Natural killer cell (primary cell): ENCODE data around the gene TMEM82. TPM values are rescaled to one million over a fixed set of nuclear protein-coding genes. Genes with fewer than 3 reads are reported as not detected.

Experiments used
- ATAC-seq, 3 donors: fragments of 150-1000 bp in 2 of 3; fragments of 200-7000 bp in 1 of 3; cut with Tn5 transposase; 1 replicate in 1 of 3; 2 replicates in 2 of 3; pipeline ENCODE4 v1.10.0; 2021; ENCODE audit warnings: mild to moderate bottlenecking in 2 of 3, moderate library complexity in 2 of 3
- DNase-seq, 2 donors: peaks; one replicate each; pipeline versions ENCODE4 v3.0.0 to v3.0.0-alpha.2; 2013 to 2021; ENCODE audit warnings: mixed read lengths in 1 of 2
- H3K27ac ChIP-seq: one replicate; pipeline ENCODE4 v1.5.1; 2013; ENCODE audit warnings: mild to moderate bottlenecking, low read length
- H3K27me3 ChIP-seq: one replicate; pipeline ENCODE4 v1.6.1; 2013; ENCODE audit warnings: low read length; ENCODE audit not compliant: control insufficient read depth, insufficient read depth
- H3K36me3 ChIP-seq: one replicate; pipeline ENCODE4 v1.6.1; 2013; ENCODE audit warnings: low read length; ENCODE audit not compliant: control insufficient read depth, insufficient read depth
- H3K4me1 ChIP-seq: one replicate; pipeline ENCODE4 v1.6.1; 2013; ENCODE audit warnings: low read length; ENCODE audit not compliant: control insufficient read depth, insufficient read depth
- H3K4me3 ChIP-seq: one replicate; pipeline ENCODE4 v1.5.1; 2013; ENCODE audit warnings: low read length
- H3K9me3 ChIP-seq: one replicate; pipeline ENCODE4 v1.6.1; 2013; ENCODE audit warnings: low read length; ENCODE audit not compliant: control insufficient read depth, insufficient read depth
- H3K27ac Mint-ChIP-seq, 2 donors: one replicate each; pipeline ENCODE4 v1.8.0; 2022; ENCODE audit warnings: mild to moderate bottlenecking in 2 of 2, mixed read lengths in 2 of 2, moderate library complexity in 1 of 2
- H3K27me3 Mint-ChIP-seq, 2 donors: one replicate each; pipeline ENCODE4 v1.8.0; 2022; ENCODE audit warnings: low read depth in 2 of 2, mixed read lengths in 2 of 2
- H3K36me3 Mint-ChIP-seq: one replicate; pipeline ENCODE4 v1.8.0; 2022; ENCODE audit warnings: mixed read lengths
- H3K4me1 Mint-ChIP-seq, 2 donors: one replicate each; pipeline ENCODE4 v1.8.0; 2022; ENCODE audit warnings: mixed read lengths in 2 of 2
- H3K4me3 Mint-ChIP-seq: one replicate; pipeline ENCODE4 v1.8.0; 2022; ENCODE audit warnings: mild to moderate bottlenecking, moderate library complexity, mixed read lengths
- H3K9me3 Mint-ChIP-seq, 2 donors: one replicate each; pipeline ENCODE4 v1.8.0; 2022; ENCODE audit warnings: mixed read lengths in 2 of 2
- CTCF ChIP-seq: fragments of 200-600 bp; IDR thresholded peaks from one replicate; pipeline ENCODE4 v1.8.0; 2022; ENCODE audit warnings: antibody characterized with exemption
- WGBS: methylation state at CpG from one replicate; pipeline ENCODE4 v1.1.7; 2013; ENCODE audit warnings: missing lambda C conversion rate; ENCODE audit not compliant: insufficient coverage; 5-methylcytosine and 5-hydroxymethylcytosine counted together
- intact Hi-C: fragments of 100-400 bp; cut with micrococcal nuclease; formaldehyde crosslinking; loops from one replicate; pipeline ENCODE4 v1.14.2; 2022
- total RNA-seq, 4 donors: library from RNA; stranded (reverse); fragments of 120-200 nt in 1 of 4; gene quantifications; one replicate each; pipeline versions ENCODE4 v1.2.3 to v1.2.4, GENCODE V29; 2013 to 2022

The TMEM82 gene
- total RNA-seq, 3 donors from 2014 or later (not counting 1 experiment from before 2014, with no cell fraction given): not detected

DNA sequence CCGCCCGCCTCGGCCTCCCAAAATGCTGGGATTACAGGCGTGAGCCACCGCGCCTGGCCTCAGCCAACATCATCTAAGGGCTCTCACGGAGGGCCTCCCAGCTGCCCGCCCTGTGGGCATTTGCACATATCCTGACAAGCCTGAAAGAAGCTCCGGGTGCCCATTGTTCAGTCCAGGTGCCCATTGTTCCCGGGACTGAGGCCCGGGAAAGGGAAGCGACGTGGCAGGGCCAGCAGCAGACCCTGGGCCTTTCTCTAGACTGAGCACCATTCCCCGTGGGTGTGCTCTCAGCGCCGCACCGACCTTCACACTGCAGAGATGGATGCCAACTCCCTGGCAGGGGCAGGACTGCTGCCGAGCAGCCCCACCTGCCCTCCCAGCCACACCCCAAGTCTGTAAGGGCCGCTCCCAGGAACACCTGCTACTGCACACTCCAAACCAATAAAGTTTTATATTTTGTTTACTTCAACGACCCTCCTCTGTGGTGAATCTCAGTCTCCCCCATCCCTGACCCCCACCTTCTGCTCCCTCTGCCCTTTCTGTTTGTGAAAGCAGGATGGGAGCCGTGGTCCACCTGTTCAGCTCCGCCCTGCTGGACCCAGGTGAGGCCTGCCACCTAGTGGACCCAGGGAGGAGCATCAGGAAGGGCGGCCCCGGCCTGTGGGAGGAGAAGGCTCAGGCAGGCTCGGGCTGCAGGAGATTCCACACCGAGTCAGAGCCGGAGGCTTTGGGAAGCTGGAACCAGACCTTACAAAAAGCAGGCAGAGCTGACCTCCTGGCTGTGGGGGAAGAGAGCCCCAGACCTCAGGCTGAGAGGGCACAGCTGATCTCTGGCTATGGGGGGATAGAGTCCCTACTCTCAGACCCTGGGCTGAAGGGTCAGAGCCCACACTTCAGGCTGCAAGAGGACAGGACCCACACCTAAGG lies 1.1 kb upstream of the TMEM82 start:
- Histone ChIP-seq H3K36me3 (no peaks in the 10 kb centered on the region), H3K9me3 (no peaks in the 10 kb centered on the region), H3K4me1 (peaks cover 7% of the 10 kb centered on the region), H3K27me3 (no peaks in the 10 kb centered on the region), H3K27ac (no peak overlapping the region), H3K4me3 (no peak overlapping the region)
- Mint-ChIP-seq H3K27me3 (no peaks in the 10 kb centered on the region), H3K36me3 (no peaks in the 10 kb centered on the region), H3K9me3 (no peaks in the 10 kb centered on the region), H3K27ac (peak overlapping the region in 1 of 2 donors; percentile 33), H3K4me1 (peaks cover 0 to 7% of the 10 kb centered on the region in 2 donors), H3K4me3 (no peak overlapping the region)
- 65% methylated on average over 27 of the region's 27 CpGs for WGBS
- peak; percentile 37 for TF ChIP-seq CTCF
- intact Hi-C loops: no loop called here
- DNase-seq (peak; percentile 32 to 77), ATAC-seq (peak; percentile 52 to 86 (median 76))

- H3K27ac Mint-ChIP-seq: no peak overlapping the region
- 88% methylated on average over 30 of the region's 30 CpGs for WGBS
- DNase-seq (no peak), ATAC-seq (no peak)
- no peaks in the 10 kb centered on the region for H3K9me3 ChIP-seq
- no peaks in the 10 kb centered on the region for H3K27me3 Mint-ChIP-seq
- no peaks in the 10 kb centered on the region for H3K9me3 Mint-ChIP-seq
- no peak overlapping the region for H3K4me3 ChIP-seq
- H3K36me3 Mint-ChIP-seq: no peaks in the 10 kb centered on the region
- TF ChIP-seq CTCF: no peak
- peaks cover 0 to 7% of the 10 kb centered on the region in 2 donors for H3K4me1 Mint-ChIP-seq
- intact Hi-C loops: no loop called here
- H3K27me3 ChIP-seq: no peaks in the 10 kb centered on the region
- no peak overlapping the region for H3K4me3 Mint-ChIP-seq
- no peaks in the 10 kb centered on the region for H3K36me3 ChIP-seq
- peaks cover 7% of the 10 kb centered on the region for H3K4me1 ChIP-seq
- H3K27ac ChIP-seq: no peak overlapping the region
These were observed 1.9 kb downstream of the TMEM82 start for GRCh38 chr1:15744122-15744679.

- H3K9me3 ChIP-seq: no peaks in the 10 kb centered on the region
- no peak overlapping the region for H3K27ac Mint-ChIP-seq
- no peak for ATAC-seq
- no peaks in the 10 kb centered on the region for H3K4me1 ChIP-seq
- H3K4me1 Mint-ChIP-seq: no peaks in the 10 kb centered on the region
- 85% methylated on average over 6 of the region's 8 CpGs for WGBS
- no peaks in the 10 kb centered on the region for H3K9me3 Mint-ChIP-seq
- H3K36me3 ChIP-seq: no peaks in the 10 kb centered on the region
- intact Hi-C loops: no loop called here
- H3K4me3 ChIP-seq: no peak overlapping the region
- DNase-seq: no peak
- H3K36me3 Mint-ChIP-seq: no peaks in the 10 kb centered on the region
- TF ChIP-seq CTCF: no peak
- H3K27me3 Mint-ChIP-seq: no peaks in the 10 kb centered on the region
- H3K4me3 Mint-ChIP-seq: no peak overlapping the region
- H3K27me3 ChIP-seq: no peaks in the 10 kb centered on the region
- no peak overlapping the region for H3K27ac ChIP-seq
These were observed 5.1 kb downstream of the TMEM82 start for GRCh38 chr1:15747378-15747777.
